Right forelimb (tissue), 1 donor: ENCODE measurements around the gene RAD9A.
"Not testable (repeated sequence)": the region's sequence is repeated elsewhere in the genome, so short reads cannot be mapped to it uniquely, and the experiment has no call there.

ENCODE experiments used
- DNase-seq: peaks from one replicate; pipeline ENCODE4 v3.0.0-alpha.2; 2018

Gene RAD9A

DNA sequence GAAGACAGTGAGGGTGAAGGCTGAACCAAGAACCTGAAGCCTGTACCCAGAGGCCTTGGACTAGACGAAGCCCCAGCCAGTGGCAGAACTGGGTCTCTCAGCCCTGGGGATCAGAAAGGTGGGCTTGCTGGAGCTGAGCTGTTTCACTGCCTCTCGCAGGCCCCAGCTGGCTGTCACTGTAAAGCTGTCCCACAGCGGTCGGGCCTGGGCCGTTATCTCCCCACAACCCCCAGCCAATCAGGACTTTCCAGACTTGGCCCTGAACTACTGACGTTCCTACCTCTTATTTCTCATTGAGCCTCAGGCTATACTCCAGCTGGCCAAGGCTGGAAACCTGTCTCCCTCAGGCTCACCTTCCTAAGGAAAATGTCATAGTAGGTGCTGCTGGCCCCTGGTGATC is 5.8 kb downstream of the RAD9A start:
- DNase-seq, result peak; percentile 47

DNA sequence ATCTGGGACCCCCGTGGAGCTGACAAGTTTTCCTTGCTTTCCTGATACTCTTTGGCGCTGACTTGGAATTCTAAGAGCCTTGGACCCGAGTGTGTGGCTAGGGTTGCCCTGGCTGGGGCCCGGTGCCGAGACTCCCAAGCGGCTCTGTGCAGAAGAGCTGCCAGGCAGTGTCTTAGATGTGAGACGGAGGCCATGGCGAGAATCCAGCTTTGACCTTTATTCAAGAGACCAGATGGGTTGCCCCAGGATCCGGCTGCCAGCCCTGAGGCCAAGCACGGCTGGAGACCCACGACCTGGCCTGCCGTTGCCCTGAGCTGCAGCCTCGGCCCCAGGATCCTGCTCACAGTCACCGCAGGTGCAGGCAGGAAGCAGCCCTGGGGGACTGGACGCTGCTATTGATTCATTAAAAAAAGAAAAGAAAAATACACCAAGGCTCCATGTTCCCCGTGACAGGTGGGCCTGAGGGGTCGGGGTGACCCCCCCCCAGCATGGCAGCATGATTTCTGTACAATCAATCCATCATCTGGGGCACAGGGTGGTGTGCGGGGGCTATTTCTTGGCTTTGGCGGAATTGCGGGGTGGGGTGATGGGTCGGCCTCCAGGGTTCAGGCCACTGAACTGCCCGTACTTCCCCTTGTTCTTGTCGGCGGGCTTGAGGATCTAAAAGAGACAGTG is 6.3 kb downstream of the RAD9A start:
- DNase-seq, result peak; percentile 41

DNA sequence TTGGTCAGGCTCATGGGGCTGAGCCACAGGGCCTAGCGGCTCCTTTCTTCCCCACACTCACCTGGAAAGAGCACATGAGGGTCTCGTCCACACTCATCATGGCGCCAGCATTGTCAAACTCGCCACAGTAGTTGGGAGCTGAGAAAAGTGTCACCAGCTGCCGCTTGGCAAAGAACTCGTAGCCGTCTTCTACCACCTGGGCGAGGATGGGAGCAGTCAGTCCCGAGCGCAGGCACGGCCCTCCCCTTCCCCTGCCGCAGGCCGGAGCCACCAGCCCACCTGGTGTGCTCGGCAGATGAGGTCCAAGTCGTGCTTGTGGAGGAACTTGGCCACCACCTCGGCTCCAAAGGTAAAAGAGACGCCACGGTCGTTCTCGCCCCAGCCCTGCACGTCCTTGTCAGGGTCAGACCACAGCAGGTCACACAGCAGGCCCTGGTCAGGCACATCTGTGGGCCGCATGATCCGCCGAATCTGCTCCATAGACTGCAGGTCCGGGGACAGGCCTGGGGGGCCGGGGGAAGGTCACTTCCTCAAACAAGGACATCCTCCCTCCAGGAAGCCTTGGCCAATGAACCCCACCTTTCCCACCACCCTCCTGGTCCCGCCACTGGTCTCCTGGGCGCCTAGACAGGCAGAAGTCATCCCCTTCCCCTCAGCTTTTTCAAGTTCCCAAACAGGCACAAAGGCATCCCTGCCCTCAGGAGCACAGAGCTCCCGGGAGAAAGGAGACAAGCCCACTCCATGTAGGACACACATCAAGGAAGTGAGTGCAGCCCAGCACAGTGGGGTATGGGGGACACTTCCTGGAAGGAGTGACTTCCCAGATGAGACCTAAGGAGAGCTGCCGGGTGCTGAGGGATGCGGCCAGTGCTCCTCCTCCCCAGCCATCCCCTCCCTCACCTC is 7.1 kb downstream of the RAD9A start:
- DNase-seq, result no peak

DNA sequence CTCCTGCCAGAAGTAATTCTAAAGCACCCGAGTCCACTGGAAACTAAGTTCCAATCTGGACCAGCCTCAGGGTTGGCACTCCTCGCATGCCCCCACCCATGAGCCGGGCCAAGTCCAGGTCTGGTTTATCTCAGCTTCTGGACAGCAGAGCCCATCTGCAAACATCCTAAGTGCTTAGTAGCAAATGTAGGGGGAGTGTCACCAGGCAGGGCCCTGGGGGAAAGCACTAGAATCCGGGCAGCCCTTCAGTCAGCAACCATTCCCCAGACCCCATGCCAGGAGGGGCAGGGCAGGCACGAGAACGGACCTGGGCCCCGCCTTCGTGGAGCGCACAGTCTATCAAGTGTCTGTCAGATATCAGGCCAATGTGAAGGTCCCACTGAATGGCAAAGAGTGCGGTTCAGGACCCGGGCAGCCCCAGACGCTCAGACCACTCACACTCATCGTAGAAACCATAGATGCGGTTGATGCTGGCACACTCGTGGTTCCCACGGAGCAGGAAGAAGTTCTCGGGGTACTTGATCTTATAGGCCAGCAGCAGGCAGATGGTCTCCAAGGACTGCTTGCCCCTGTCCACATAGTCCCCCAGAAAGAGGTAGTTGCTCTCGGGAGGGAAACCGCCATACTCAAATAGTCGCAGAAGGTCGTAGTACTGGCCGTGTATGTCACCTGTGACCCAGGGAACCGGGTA is 8.6 kb downstream of the RAD9A start:
- DNase-seq, result peak; percentile 46

DNA sequence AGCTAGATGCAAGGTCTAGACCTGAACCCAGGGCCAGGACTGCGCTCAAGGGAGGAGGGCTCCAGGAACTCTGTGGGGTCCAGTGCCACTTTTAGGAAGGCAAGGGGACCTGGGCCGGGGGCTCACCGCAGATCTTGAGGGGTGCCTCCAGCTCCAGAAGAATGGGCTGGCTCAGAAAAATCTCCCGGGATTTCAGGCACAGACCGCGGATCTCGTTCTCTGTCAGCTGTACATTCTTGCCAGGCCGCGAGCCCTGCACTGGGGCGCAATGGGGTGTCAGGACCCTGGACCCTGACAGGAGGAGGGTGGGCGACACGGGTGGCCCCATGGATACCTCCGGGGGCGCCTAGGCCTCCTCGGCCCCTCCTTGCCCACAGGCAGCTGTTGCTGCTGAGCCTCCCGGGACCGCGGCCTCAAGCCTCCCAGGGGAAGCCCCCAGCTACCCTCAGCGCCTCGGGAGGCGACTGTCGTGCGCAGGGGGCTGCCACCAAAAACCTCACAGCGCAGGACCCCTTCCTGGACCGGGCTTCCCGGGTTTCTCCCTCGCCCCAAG is 9.2 kb downstream of the RAD9A start:
- no peak for DNase-seq

DNA sequence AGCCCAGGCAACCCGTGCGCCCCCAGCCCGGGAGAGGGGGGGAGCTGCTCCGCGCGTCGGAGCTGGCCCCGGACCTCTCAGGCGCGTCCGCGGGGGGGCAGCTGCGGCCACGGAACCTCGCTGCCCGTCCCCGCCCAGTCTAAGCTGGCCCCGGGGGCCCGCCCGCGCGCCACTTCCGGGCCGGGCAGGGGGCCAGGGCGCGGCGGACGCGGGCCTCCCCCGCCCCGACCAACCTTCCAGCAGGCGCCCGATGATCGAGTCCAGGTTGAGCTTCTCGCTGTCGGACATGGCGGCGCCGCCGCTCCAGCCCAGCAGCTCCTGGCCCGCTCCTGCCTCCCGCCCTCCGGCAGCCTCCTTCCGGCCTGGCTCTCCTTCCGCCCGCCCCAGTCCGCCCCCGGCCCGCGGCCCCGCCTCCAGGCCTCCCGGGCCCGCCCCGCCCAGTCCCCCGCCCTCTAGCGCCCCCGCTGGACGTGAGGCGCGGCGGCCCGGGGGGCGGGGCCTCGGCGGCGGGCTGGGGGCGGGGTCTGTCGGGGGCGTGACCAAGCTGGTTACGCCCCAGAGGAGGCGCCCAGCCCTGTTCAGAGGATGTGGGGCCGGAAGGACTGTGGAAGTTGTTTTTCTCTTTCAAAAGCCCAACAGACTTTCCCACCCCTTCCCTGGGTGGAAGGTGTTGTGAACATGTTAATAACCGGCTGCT is 9.9 kb downstream of the RAD9A start, which contains the start of gene PPP1CA:
PPP1CA (minus strand) TSS at position 364 of the 697 bp plus-strand sequence; CDS start at position 288, 76 bp downstream.
- DNase-seq, result peak; percentile 97

DNA sequence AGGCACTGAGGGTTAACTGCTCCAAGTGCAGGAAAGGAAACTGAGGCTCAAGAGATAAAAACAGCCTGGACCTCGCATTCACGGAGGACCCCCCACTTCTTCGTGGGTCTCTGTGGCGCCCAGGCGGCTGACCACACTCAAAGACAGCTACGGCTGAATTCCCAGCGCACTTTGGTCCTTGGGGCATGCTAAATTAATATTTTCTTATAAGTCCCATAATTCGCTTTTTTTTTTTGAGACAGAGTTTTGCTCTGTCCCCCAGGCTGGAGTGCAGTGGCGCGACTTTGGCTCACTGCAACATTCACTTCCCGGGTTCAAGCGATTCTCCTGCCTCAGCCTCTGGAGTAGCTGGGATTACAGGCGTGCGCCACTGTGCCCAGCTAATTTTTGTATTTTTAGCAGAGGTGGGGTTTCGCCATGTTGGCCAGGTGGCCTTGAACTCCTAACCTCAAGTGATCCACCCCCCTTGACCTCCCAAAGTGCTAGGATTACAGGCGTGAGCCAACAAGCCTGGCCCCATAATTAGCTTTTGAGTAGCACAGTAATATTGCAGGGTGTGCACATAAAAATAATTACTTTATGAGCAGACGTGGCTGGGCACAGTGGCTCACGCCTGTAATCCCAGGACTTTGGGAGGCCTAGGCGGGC is 10.5 kb downstream of the RAD9A start:
- DNase-seq, result not testable (repeated sequence)

DNA sequence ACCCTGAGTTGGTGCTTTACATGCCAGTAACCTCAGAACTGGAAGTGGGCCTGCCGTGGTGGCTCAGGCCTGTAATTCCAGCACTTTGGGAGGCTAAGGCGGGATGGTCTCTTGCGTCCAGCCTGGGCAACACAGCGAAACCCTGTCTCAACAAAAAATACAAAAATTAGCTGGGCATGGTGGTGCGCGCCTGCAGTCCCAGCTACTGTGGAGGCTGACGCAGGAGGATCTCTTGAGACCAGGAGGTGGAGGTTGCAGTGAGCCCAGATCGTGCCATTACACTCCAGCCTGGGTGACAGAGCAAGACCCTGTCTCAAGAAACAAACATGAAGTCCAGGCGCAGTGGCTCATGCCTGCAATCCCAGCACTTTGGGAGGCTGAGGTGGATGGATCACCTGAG is 11.3 kb downstream of the RAD9A start:
- DNase-seq, result not testable (repeated sequence)

DNA sequence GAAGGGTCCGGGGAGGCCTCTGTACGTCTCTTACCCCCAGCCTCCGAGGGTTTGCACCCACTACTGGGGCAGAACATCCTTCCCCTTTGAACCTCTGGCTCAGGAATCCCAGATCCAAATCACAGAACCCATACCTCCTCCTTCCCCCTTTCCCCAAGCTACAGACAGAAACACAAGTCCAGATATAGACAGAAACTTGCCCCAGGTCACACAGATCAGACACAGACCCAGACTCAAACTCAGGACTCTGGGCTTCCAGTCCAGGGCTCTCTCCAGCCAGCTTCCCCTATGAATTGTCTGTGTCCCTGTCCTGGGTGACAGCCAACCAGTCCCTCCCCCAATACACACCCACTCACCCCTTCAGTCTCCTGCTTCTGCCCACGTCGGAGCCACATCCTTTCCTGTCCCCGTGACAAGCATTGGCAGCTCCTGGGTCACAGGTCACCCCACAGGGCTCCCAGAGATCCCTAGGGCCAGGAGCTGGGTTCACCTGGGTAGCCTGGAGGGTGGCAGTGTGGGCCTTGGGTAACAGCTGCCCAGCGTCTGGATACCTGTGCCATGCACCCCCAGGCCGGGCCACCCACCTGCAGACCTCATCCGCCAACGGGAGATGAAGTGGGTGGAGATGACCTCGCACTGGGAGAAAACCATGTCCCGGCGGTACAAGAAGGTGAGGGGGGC is 12.9 kb downstream of the RAD9A start:
- DNase-seq, result peak; percentile 48

DNA sequence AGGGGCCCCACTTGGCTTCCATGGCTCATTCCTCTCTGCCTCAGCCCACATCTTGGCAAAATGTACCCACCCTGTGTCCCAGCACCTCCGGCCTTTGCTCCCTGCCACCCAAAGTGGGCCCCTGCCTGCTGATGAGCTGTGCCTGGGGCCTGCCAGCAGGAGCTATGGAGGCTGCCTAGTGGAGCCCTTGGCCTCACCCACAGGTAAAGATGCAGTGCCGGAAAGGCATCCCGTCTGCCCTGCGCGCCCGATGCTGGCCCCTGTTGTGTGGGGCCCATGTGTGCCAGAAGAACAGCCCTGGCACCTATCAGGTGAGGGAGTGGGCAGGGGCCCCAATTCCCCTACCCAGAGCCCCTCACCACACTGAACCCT is 13.4 kb downstream of the RAD9A start:
- no peak for DNase-seq

DNA sequence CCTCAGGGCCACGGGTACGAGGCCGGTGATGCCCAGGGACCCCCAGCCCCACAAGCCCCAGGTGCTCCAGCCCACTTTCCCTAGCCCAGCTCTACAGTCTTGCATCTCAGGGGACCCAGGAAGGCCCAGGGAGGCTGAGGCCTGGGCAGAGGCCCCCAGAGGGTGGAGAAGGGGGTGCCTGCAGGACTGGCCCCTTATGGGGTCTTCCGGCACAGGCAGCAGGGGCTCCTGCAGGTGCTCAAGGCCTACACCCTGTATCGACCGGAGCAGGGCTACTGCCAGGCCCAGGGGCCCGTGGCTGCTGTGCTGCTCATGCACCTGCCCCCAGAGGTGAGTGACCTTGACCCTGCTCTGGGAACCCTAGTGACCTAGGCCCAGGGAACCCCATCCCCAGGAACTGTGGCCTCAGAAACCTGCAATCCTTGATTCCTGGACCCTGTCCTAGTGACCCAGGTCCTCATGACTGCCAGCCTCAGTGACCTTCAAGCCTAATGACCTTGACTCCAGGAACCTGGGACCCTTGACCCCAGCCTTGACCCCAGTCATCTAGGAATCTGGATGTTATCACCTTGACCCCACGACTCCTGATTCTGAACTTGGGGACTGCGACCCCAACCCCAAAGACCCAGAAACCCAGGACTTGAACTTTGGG is 14.0 kb downstream of the RAD9A start:
- DNase-seq, result no peak

DNA sequence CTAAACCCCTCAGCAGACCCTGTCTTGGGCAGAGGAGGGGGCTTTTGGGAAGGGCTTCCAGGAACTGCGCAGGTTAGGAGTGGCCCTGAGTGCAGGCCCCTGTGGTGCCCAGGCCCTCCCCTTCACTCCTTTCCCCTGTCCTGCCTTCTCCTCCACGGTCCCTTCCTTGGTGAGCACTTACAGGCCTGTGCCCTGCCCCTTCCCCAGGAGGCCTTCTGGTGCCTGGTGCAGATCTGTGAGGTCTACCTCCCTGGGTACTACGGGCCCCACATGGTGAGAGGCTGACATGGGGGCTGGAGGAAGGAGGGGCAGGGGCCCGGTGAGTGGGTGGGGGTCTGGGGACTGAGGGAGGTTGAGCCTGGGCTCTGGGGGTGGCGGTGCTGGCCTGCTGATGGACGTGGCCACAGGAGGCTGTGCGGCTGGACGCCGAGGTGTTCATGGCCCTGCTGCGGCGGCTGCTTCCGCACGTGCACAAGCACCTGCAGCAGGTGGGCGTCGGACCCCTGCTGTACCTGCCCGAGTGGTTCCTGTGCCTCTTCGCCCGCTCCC is 14.7 kb downstream of the RAD9A start:
- DNase-seq, result no peak

DNA sequence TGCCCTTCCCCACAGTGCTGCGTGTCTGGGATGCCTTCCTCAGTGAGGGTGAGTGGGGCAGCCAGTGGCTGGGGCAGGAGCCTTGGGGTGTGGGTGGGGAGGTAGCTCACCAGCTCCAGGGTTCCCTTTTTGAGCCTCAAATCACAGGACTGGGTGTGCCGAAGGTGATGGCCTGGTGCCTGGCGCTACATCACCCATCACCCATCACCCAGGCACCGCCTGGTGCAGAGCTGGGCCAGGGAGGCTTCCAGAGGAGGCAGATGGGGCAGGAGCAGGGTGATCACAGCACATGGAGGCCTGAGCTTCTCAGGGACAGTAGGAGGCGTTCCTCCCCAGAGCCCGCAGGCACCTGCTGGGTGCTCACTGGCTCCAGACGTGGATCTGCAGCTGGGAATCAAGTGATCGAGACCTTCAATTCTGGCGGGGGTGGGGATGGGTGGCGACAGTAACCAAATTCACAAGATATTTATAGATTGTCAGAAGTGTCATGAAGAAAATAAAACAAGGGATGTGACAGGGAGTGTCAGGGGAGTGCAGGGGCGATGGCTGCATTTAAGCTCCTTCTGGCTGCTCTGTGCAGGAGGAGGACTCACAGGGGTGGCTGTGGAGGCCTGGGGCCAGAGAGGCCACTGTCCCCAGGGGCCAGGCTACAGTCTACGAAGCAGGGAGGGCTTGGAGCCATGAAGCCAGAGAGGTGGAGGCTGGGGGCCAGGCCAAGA is 15.3 kb downstream of the RAD9A start:
- DNase-seq, result no peak

DNA sequence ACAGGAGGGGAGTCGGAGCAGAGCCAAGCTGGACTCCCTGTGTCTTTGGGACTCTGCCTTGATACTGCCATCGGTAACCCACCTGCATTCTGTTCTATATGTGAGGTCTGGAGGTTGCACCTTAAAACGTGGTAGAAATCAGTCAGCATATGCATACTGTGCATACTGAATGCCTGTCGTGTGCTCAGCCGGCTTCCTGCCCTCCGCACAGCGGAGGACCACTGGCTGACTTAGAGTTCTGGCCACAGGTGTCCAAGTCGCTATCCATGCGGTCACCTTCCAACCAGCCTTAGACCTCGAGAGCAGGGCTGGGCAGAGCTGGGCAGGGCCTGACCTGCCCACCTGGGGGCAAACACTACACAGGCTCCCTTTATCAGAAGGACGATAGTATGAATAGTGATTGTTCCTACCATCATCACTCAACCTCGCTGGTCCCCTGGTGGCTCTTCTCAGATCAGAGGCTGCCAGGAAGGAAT is 15.9 kb downstream of the RAD9A start:
- no peak for DNase-seq

DNA sequence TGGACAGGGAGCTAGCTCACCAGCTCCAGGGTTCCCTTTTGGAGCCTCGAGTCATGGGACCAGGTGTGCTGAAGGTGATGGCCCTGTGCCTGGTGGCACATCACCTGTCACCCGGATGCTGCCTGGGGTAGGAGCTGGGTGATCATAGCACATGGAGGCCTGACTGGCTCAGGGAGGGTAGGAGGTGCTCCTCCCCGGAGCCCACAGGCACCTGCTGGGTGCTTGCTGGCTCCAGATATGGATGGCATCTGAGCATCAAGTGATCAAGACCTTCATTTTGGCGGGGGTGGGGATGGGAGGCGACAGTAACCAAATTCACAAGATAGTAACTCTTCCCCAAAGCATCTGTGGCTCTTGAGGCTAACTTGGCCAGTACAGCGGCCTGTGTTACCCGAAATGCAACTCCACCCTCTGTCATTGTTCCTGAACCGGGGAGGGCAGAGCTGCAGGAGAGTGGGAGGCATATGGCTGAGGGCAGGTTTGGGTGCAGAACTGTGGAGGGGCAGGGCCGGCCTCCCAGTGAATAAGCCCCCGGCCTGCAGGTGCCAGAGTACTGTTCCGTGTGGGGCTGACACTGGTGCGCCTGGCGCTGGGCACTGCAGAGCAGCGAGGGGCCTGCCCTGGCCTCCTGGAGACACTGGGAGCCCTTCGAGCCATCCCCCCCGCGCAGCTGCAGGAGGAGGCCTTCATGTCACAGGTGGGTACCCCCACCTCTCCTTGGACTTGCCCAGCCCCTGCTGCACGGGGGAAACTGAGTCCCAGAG is 16.8 kb downstream of the RAD9A start:
- no peak for DNase-seq

DNA sequence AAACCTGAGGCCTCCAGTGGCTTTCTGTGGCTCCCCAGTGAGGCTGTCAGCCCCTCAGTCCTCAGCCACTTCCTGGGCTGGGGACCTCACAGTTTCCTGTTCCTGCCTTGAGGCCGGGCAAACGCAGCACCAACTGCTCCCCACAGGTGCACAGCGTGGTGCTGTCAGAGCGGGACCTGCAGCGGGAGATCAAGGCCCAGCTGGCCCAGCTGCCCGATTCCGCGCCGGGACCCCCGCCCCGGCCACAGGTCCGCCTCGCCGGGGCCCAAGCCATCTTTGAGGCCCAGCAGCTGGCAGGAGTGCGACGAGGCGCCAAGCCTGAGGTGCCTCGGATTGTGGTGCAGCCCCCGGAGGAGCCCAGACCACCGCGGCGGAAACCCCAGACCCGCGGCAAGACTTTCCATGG is 17.5 kb downstream of the RAD9A start:
- no peak for DNase-seq

DNA sequence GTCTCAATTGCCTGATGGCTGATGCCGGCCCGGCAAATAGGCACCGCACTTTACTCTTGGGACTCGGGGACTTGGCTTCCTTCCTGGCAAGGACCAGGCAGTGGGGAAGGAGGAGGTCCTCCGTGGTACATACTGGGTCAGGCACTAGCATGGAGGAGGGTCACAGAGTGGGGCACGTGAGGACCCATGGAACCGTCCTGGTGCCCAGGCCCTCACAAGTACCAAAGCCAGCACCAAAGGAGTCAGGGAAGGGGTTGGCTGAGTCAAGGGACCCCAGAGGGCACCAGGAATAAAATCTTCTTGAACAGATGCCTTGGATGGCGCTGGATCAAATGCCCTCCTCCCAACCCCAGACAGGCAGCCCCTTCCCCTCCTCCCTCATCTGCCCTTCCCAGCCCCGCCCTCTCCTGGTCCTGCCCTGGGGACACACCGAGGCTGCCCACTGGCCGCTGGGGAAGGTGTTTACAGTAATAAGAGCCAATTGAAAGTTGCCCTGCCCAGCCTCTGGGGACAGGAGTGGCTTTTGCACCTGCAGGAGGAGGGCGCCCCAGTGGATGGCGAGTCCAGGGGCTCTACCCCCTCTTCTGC is 18.1 kb downstream of the RAD9A start:
- DNase-seq, result peak; percentile 44

DNA sequence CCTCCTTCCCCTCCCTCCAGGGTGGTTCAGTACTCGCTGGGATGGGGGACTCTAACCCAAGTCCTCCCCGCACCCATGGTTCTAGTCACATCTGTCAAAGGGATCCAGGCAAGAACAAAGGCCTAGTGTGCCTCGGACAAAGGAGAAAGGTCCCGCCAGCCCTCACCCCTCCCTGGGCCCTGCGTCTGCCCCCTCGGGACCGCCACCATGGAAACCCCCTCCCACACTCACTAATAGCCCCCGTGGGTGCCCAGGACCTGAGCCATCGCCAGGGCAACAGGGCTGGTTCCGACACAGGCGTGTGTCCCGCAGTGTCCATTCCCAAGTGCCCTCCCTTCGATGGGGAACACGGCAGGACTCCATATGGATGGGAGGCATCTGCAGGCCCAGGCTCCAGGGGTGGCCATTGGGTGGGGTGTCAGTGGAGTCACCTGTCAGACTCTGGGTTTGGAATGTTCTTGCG is 18.6 kb downstream of the RAD9A start:
- no peak for DNase-seq
